Colonic mucosa (tissue), 4 donors: ENCODE measurements around the gene HOXB7. TPM values are rescaled to one million over a fixed set of nuclear protein-coding genes. Genes with fewer than 3 reads are reported as not detected.
A peak's percentile ranks its signal among the peaks of the same experiment; 100 is the strongest.

Source experiments
- DNase-seq: peaks from one replicate; pipeline ENCODE4 v3.0.0-alpha.2; 2020
- H3K27ac ChIP-seq: fragments of 200-600 bp; one replicate; pipeline ENCODE4 v1.8.0; 2021
- H3K27me3 ChIP-seq: fragments of 200-600 bp; one replicate; pipeline ENCODE4 v1.8.0; 2021
- H3K36me3 ChIP-seq: fragments of 200-600 bp; one replicate; pipeline ENCODE4 v1.8.0; 2021
- H3K4me1 ChIP-seq: fragments of 200-600 bp; one replicate; pipeline ENCODE4 v1.8.0; 2021; ENCODE audit warnings: mild to moderate bottlenecking
- H3K4me3 ChIP-seq: fragments of 200-600 bp; one replicate; pipeline ENCODE4 v1.8.0; 2021
- H3K9ac ChIP-seq, 2 donors: one replicate each; pipeline ENCODE4 v1.7.0; 2013; ENCODE audit warnings: control low read depth in 2 of 2, low read depth in 2 of 2, low read length in 2 of 2
- H3K9me3 ChIP-seq: fragments of 200-600 bp; one replicate; pipeline ENCODE4 v1.8.0; 2021
- CTCF ChIP-seq: fragments of 200-600 bp; IDR thresholded peaks from one replicate; pipeline ENCODE4 v1.8.0; 2022; ENCODE audit warnings: antibody characterized with exemption, mild to moderate bottlenecking
- intact Hi-C: fragments of 100-400 bp; cut with DNase I; formaldehyde crosslinking; loops from one replicate; pipeline ENCODE4 v1.14.1; 2022
- total RNA-seq, 2 donors: library from RNA; stranded (reverse); fragmentation: NEBNext Ultra II Directional in 1 of 2; extraction: Animal tissue kit (Norgen Biotek cat#: 25700) in 1 of 2; gene quantifications; one replicate each; pipeline ENCODE4 v1.2.1, GENCODE V29; 2021
- donor health status: healthy.
- donor health status: DM: no; HTN: no; CAD: no.
- donor health status: DM: no; HTN: no; CAD: no.

Gene HOXB7
- total RNA-seq, 2 donors from 2014 or later: 25.9 to 31.4 TPM

- DNase-seq: peak; percentile 85
- no peak for TF ChIP-seq CTCF
- H3K4me1 ChIP-seq: peaks cover 26% of the 10 kb centered on the region
- peak overlapping the region; percentile 86 for H3K27ac ChIP-seq
- H3K9ac ChIP-seq: peak overlapping the region; percentile 45 to 71
- no peaks in the 10 kb centered on the region for H3K9me3 ChIP-seq
- intact Hi-C loops: no loop called here
- H3K27me3 ChIP-seq: peaks cover 47% of the 10 kb centered on the region
- no peaks in the 10 kb centered on the region for H3K36me3 ChIP-seq
- H3K4me3 ChIP-seq: no peak overlapping the region
Observed at GRCh38 chr17:48630925-48631692, 20.3 kb upstream of the HOXB7 start.

GRCh38 chr17:48630009-48630924 lies 19.4 kb upstream of the HOXB7 start:
- H3K4me1 ChIP-seq: peaks cover 23% of the 10 kb centered on the region
- DNase-seq: peak; percentile 62
- no peak for TF ChIP-seq CTCF

GRCh38 chr17:48629411-48629759 lies 18.6 kb upstream of the HOXB7 start:
- no peaks in the 10 kb centered on the region for H3K9me3 ChIP-seq
- H3K9ac ChIP-seq: peak overlapping the region; percentile 0 to 71
- intact Hi-C loops: loop anchor here (10.0 kb wide), 1 partner anchor 485 kb away; no protein-coding TSS in a partner anchor
- H3K27ac ChIP-seq: peak overlapping the region; percentile 82
- H3K27me3 ChIP-seq: peaks cover 44% of the 10 kb centered on the region
- H3K4me3 ChIP-seq: no peak overlapping the region
- peak; percentile 26 for DNase-seq
- H3K4me1 ChIP-seq: peaks cover 21% of the 10 kb centered on the region
- H3K36me3 ChIP-seq: no peaks in the 10 kb centered on the region
- no peak for TF ChIP-seq CTCF

More at GRCh38 chr17:48630009-48630924, 19.4 kb upstream of the HOXB7 start:
- H3K9ac ChIP-seq: peak overlapping the region in 1 of 2 donors; percentile 71
- H3K9me3 ChIP-seq: no peaks in the 10 kb centered on the region
- peaks cover 41% of the 10 kb centered on the region for H3K27me3 ChIP-seq
- H3K36me3 ChIP-seq: no peaks in the 10 kb centered on the region
- intact Hi-C loops: no loop called here
- peak overlapping the region; percentile 86 for H3K27ac ChIP-seq
- no peak overlapping the region for H3K4me3 ChIP-seq

GRCh38 chr17:48628649-48629410 lies 18.0 kb upstream of the HOXB7 start:
- Histone ChIP-seq H3K4me3 (no peak overlapping the region), H3K36me3 (no peaks in the 10 kb centered on the region), H3K4me1 (peaks cover 21% of the 10 kb centered on the region), H3K27me3 (peaks cover 40% of the 10 kb centered on the region), H3K9ac (peak overlapping the region; percentile 19 to 71), H3K27ac (peak overlapping the region; percentile 82), H3K9me3 (no peaks in the 10 kb centered on the region)
- no peak for DNase-seq
- intact Hi-C loops: loop anchor here (10.0 kb wide), 1 partner anchor 484 kb away; no protein-coding TSS in a partner anchor
- no peak for TF ChIP-seq CTCF
